IPS-18c (cell line): ENCODE data around the gene MSH3.
"Not testable (repeated sequence)": the region's sequence is repeated elsewhere in the genome, so short reads cannot be mapped to it uniquely, and the experiment has no call there.

Experiments used
- H3K4me3 ChIP-seq: 2 replicates; pipeline ENCODE4 v1.7.0; 2013; ENCODE audit warnings: low read depth, mild to moderate bottlenecking, low read length, moderate library complexity; ENCODE audit not compliant: insufficient read depth
- H3K9me3 ChIP-seq: one replicate; pipeline ENCODE4 v1.6.1; 2013; ENCODE audit warnings: mild to moderate bottlenecking, low read length, moderate library complexity; ENCODE audit not compliant: control insufficient read depth, insufficient read depth

MSH3 gene

GRCh38 chr5:80720181-80720580 lies 65.7 kb downstream of the MSH3 start:
- no peaks in the 10 kb centered on the region for H3K9me3 ChIP-seq
- no peak overlapping the region for H3K4me3 ChIP-seq

GRCh38 chr5:80722916-80723315 lies 68.5 kb downstream of the MSH3 start:
- Histone ChIP-seq H3K9me3 (no peaks in the 10 kb centered on the region), H3K4me3 (no peak overlapping the region)

- Histone ChIP-seq H3K9me3 (no peaks in the 10 kb centered on the region), H3K4me3 (no peak overlapping the region)
These were observed 71.0 kb downstream of the MSH3 start for GRCh38 chr5:80725446-80725845.

DNA sequence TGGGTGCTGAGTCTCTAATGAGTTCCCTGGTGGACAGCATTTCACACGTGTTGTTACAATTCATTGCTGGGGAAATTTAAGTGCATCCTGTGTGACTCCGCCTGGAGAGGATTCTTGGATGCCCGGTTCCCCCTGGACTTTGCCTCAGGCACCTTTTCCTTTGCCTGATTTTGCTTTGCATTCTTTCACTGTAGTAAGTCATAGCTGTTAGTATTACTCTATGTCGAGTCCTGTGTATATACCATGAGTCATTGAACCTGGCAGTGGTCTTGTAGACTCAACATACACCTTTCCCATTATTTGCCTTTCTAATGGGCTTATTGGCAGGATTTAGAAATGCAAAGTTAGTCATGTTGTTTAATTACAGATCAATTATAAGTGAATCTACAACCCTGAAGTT lies 82.3 kb downstream of the MSH3 start:
- H3K4me3 ChIP-seq, result no peak overlapping the region
- H3K9me3 ChIP-seq, result no peaks in the 10 kb centered on the region

DNA sequence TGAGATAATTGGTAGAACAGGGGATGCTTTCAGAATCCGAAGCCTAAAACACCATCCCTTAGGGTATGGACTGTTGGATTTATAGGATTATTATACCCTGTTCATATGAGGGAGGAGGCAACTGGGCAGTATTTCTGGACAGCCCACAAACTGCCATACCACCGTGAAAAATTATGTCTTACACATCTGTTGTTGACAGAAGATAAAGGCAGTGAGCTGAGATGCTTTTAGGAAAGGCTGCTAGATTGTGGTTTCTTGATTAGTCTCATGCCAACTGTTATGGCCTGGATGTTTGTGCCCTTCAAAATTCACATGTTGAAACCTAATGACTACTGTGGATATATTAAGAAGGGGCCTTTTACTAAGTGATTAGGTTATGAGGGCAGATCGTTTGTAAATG lies 84.0 kb downstream of the MSH3 start:
- Histone ChIP-seq H3K4me3 (no peak overlapping the region), H3K9me3 (peaks cover 2% of the 10 kb centered on the region)

DNA sequence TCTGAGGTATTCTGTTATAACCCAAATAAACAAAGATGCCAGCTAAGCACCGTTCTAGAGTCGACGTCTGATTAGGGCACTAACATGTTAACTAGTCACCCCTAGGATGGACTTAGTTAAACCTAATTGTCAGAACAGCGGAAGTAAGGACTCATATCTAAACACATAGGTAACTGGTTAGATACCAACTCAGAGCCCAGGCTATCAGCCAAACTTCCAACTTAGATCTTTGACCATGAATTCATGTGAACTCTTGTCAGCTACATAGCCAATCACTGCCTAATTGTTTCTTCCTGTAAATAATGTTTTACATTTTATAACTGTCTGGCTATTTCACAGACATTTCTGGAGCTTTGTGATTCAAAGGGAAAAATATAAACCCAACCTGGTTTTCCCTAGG lies 84.6 kb downstream of the MSH3 start:
- Histone ChIP-seq H3K9me3 (peaks cover 2% of the 10 kb centered on the region), H3K4me3 (no peak overlapping the region)

- peaks cover 2% of the 10 kb centered on the region for H3K9me3 ChIP-seq
These were observed 85.0 kb downstream of the MSH3 start for GRCh38 chr5:80739496-80739895.

GRCh38 chr5:80739898-80740297 lies 85.4 kb downstream of the MSH3 start:
- no peak overlapping the region for H3K4me3 ChIP-seq
- H3K9me3 ChIP-seq, result peaks cover 2% of the 10 kb centered on the region

More at GRCh38 chr5:80739496-80739895, 85.0 kb downstream of the MSH3 start:
- no peak overlapping the region for H3K4me3 ChIP-seq

DNA sequence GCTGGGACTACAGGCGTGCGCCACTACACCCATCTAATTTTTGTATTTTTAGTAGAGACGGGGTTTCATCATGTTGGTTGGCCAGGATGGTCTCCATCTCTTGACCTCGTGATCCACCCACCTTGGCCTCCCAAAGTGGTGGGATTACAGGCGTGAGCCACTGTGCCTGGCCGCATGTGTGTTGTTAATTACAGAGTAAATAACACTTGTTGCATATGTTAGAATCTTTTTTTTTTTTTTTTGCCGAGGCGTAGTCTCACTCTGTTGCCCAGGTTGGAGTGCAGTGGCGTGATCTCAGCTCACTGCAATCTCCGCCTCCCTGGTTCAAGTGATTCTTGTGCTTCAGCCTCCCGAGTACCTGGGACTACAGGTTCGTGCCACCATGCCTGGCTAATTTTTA lies 86.0 kb downstream of the MSH3 start:
- not testable (repeated sequence) for H3K9me3 ChIP-seq

DNA sequence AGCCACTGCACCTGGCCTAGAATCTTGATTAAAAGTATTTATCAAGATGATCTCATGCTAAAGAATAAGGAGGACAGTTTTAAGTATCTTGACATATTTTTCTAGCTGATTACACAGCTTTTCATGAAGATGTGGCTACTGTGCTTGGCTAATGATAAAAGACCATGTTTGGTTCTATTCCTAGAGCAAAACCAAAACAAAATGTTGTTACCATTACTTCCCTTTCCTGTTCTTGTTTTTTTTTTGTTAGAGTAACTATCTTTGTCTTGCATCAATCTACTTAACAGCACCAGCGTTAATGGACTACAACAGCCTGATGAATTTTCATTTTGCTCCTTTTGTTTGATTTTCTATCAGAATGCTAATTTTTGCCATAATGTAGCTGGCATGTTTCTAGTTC lies 86.5 kb downstream of the MSH3 start:
- H3K9me3 ChIP-seq, result peaks cover 2% of the 10 kb centered on the region
- H3K4me3 ChIP-seq, result no peak overlapping the region

More for the DNA sequence above, 86.0 kb downstream of the MSH3 start:
- not testable (repeated sequence) for H3K4me3 ChIP-seq

DNA sequence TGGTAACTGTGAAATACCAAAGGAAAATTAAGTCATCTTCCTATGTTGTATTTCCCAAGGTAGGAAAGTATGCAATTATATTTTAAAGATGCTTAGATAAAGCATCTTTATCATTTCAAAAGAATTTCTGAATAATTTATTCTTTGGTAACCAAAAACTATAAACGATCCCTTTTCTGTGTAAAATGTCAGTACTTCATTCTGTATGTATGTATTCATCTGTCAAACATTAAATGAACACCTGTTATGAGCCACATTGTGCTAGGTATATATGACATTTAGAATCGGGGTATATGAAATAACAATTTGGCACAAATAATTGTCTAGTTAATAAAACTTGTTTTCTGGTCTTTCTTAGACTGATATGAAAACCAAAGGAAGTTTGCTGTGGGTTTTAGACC lies 89.7 kb downstream of the MSH3 start:
- H3K9me3 ChIP-seq, result peaks cover 2% of the 10 kb centered on the region
- H3K4me3 ChIP-seq, result no peak overlapping the region

DNA sequence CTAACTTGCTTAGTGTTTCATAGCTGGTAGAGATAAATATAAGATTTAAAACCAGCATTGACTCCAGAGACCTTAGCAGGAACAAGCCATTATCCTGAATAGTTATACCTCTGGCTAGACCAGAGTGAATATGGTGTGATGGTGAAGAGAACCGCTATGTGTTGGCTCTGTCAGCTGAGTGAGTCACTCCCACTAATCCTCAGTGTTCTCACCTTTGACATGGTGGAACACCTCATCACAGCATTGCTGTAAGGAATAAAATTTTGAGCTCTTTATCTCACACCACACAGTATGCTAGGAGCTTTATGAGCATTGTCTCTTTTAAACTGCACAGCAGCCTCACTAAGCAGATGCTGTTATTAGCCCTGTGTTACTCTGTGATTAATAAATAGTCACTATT lies 91.0 kb downstream of the MSH3 start:
- Histone ChIP-seq H3K9me3 (peaks cover 2% of the 10 kb centered on the region), H3K4me3 (no peak overlapping the region)

GRCh38 chr5:80747922-80748321 lies 93.5 kb downstream of the MSH3 start:
- no peak overlapping the region for H3K4me3 ChIP-seq

DNA sequence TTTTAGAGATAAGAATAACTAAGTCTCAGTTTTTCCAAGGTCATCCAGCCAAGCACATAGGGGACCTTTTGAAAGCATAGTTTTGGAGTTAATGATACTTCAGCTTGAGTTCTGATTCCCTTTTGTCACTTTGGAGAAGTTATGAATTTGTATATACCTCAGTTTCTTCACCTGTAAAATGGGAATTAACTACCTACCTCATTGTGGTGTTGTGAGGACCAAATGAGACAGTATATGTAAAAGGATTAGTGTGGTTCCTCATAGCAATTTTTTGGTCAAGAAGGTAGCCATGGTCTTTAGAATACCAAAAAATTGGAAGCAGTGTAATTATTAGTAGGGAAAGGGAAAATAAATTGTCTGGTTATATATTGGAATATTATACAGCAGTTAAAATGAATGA lies 98.0 kb downstream of the MSH3 start:
- H3K9me3 ChIP-seq, result no peaks in the 10 kb centered on the region
- no peak overlapping the region for H3K4me3 ChIP-seq

More at GRCh38 chr5:80747922-80748321, 93.5 kb downstream of the MSH3 start:
- H3K9me3 ChIP-seq, result peaks cover 2% of the 10 kb centered on the region

DNA sequence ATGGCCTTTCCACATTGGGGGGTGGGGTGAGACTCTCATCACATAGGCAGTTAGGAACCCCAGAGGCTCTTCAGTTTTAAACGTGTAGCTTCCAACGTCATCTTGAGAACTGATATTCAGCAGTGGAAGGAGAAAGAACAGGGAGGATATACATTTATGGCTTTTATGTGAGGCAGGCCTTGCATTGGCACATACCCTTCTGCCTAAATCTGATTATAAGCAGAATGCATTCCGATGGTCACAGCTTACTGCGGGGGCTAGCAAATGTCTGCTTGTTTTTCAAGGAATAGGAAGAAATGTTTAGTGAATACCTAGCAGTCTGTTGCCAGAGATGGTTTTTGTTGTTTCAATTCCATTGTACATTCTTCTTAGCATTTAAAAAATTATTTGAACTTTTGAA lies 99.3 kb downstream of the MSH3 start:
- no peak overlapping the region for H3K4me3 ChIP-seq
- no peaks in the 10 kb centered on the region for H3K9me3 ChIP-seq

GRCh38 chr5:80754900-80755299 lies 100.4 kb downstream of the MSH3 start:
- Histone ChIP-seq H3K4me3 (no peak overlapping the region), H3K9me3 (no peaks in the 10 kb centered on the region)

DNA sequence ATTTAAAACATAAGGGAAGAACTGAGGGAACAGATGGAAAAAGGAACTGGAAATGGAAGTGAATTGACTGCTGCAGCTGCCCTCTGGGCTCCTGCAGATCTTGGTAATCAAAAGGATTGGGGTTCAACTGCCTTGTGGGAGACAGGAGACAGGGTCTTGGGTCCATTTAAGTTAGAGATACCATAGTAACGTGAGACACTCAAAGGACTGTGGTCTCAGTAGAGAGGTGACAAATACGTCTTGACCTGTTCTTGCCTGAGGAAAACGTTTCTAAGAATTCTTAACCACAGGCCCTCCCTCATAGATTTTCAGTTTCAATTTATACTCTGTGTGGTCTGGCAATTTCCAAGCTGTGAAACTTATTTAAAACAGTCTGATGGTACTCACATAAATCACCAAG lies 101.2 kb downstream of the MSH3 start:
- no peaks in the 10 kb centered on the region for H3K9me3 ChIP-seq
- H3K4me3 ChIP-seq, result no peak overlapping the region

DNA sequence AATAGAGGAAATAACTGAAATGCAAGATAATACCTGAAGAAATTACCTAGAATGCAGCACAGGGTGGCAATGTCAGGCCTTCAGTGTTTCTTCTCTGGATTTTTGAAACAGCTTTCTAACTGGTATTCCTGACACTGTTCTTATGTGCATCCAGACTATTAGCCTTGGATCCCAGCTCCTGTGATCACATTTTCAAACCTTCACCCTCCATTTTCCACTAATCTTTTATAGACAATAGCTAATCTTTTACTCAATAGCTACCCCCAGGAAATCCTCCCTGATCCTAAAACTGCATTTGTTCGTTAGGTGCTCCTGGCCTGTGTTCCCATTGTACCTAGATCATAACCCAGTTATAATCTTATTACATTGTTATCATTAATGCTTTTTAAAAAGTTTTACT lies 101.8 kb downstream of the MSH3 start:
- no peaks in the 10 kb centered on the region for H3K9me3 ChIP-seq

GRCh38 chr5:80757290-80757689 lies 102.8 kb downstream of the MSH3 start:
- no peak overlapping the region for H3K4me3 ChIP-seq
- H3K9me3 ChIP-seq, result no peaks in the 10 kb centered on the region

More for the DNA sequence above, 101.8 kb downstream of the MSH3 start:
- H3K4me3 ChIP-seq, result no peak overlapping the region
